Measurements from ENCODE around the gene LRRC23. TPM values are rescaled to one million over a fixed set of nuclear protein-coding genes. Genes with fewer than 3 reads are reported as not detected.
"Not testable (repeated sequence)": the region's sequence is repeated elsewhere in the genome, so short reads cannot be mapped to it uniquely, and the experiment has no call there.

Gene LRRC23
- total RNA-seq: 12.5 TPM

- H3K36me3 ChIP-seq (ENCODE audit: control insufficient read depth in 3 of 3, insufficient read depth in 3 of 3, low read length in 3 of 3): peaks cover 0 to 16% (median 8%) of the 10 kb centered on the region in 3 donors
- peak within 1 kb of the TSS; percentile 88 to 91 (median 90) for H3K9ac ChIP-seq (ENCODE audit: low read depth in 1 of 3, low read length in 3 of 3)
- H3K27me3 ChIP-seq (ENCODE audit: control insufficient read depth in 3 of 3, insufficient read depth in 3 of 3, low read length in 3 of 3): no peaks in the 10 kb centered on the region
- no peaks in the 10 kb centered on the region for H3K9me3 ChIP-seq (ENCODE audit: control insufficient read depth in 3 of 3, low read length in 3 of 3)
- H3K27ac ChIP-seq (ENCODE audit: low read depth, low read length): peak within 1 kb of the TSS; percentile 87
- peak within 1 kb of the TSS; percentile 95 to 98 (median 98) for H3K4me3 ChIP-seq (ENCODE audit: low read length in 3 of 3)
- H3K4me1 ChIP-seq (ENCODE audit: control insufficient read depth in 3 of 3, insufficient read depth in 3 of 3, low read length in 3 of 3): peaks cover 11 to 18% (median 12%) of the 10 kb centered on the region in 3 donors
Measured at GRCh38 chr12:6904280-6905276, at the start of gene LRRC23. TSS of gene LRRC23 (plus strand) at chr12:6904822. CDS start at chr12:6905634, 812 bp downstream.

GRCh38 chr12:6855322-6855721, 49.3 kb upstream of the LRRC23 start:
- Histone ChIP-seq H3K4me1 (ENCODE audit: control insufficient read depth in 3 of 3, insufficient read depth in 3 of 3, low read length in 3 of 3) (peaks cover 24 to 25% (median 25%) of the 10 kb centered on the region in 3 donors), H3K36me3 (ENCODE audit: control insufficient read depth in 3 of 3, insufficient read depth in 3 of 3, low read length in 3 of 3) (peaks cover 43 to 50% (median 43%) of the 10 kb centered on the region in 3 donors), H3K9ac (ENCODE audit: low read depth in 1 of 3, low read length in 3 of 3) (no peak overlapping the region), H3K4me3 (ENCODE audit: low read length in 3 of 3) (no peak overlapping the region), H3K27me3 (ENCODE audit: control insufficient read depth in 3 of 3, insufficient read depth in 3 of 3, low read length in 3 of 3) (no peaks in the 10 kb centered on the region), H3K9me3 (ENCODE audit: control insufficient read depth in 3 of 3, low read length in 3 of 3) (no peaks in the 10 kb centered on the region), H3K27ac (ENCODE audit: low read depth, low read length) (no peak overlapping the region)

GRCh38 chr12:6858799-6859198, 45.8 kb upstream of the LRRC23 start:
- H3K27ac ChIP-seq (ENCODE audit: low read depth, low read length): no peak overlapping the region
- H3K4me1 ChIP-seq (ENCODE audit: control insufficient read depth in 3 of 3, insufficient read depth in 3 of 3, low read length in 3 of 3): peaks cover 5 to 8% (median 5%) of the 10 kb centered on the region in 3 donors
- H3K27me3 ChIP-seq (ENCODE audit: control insufficient read depth in 3 of 3, insufficient read depth in 3 of 3, low read length in 3 of 3): no peaks in the 10 kb centered on the region
- H3K9me3 ChIP-seq (ENCODE audit: control insufficient read depth in 3 of 3, low read length in 3 of 3): no peaks in the 10 kb centered on the region
- H3K9ac ChIP-seq (ENCODE audit: low read depth in 1 of 3, low read length in 3 of 3): peak overlapping the region in 1 of 3 donors; percentile 8
- H3K36me3 ChIP-seq (ENCODE audit: control insufficient read depth in 3 of 3, insufficient read depth in 3 of 3, low read length in 3 of 3): peaks cover 74 to 79% (median 76%) of the 10 kb centered on the region in 3 donors
- H3K4me3 ChIP-seq (ENCODE audit: low read length in 3 of 3): no peak overlapping the region

GRCh38 chr12:6860116-6860515, 44.5 kb upstream of the LRRC23 start:
- no peak overlapping the region for H3K4me3 ChIP-seq (ENCODE audit: low read length in 3 of 3)
- H3K27me3 ChIP-seq (ENCODE audit: control insufficient read depth in 3 of 3, insufficient read depth in 3 of 3, low read length in 3 of 3): no peaks in the 10 kb centered on the region
- H3K4me1 ChIP-seq (ENCODE audit: control insufficient read depth in 3 of 3, insufficient read depth in 3 of 3, low read length in 3 of 3): peaks cover 0 to 5% (median 2%) of the 10 kb centered on the region in 3 donors
- H3K36me3 ChIP-seq (ENCODE audit: control insufficient read depth in 3 of 3, insufficient read depth in 3 of 3, low read length in 3 of 3): peaks cover 83 to 84% (median 84%) of the 10 kb centered on the region in 3 donors
- no peak overlapping the region for H3K27ac ChIP-seq (ENCODE audit: low read depth, low read length)
- no peak overlapping the region for H3K9ac ChIP-seq (ENCODE audit: low read depth in 1 of 3, low read length in 3 of 3)
- no peaks in the 10 kb centered on the region for H3K9me3 ChIP-seq (ENCODE audit: control insufficient read depth in 3 of 3, low read length in 3 of 3)

GRCh38 chr12:6860942-6861341, 43.7 kb upstream of the LRRC23 start:
- H3K9ac ChIP-seq (ENCODE audit: low read depth in 1 of 3, low read length in 3 of 3): no peak overlapping the region
- peaks cover 80 to 88% (median 86%) of the 10 kb centered on the region in 3 donors for H3K36me3 ChIP-seq (ENCODE audit: control insufficient read depth in 3 of 3, insufficient read depth in 3 of 3, low read length in 3 of 3)
- H3K27ac ChIP-seq (ENCODE audit: low read depth, low read length): no peak overlapping the region
- H3K9me3 ChIP-seq (ENCODE audit: control insufficient read depth in 3 of 3, low read length in 3 of 3): no peaks in the 10 kb centered on the region
- H3K4me3 ChIP-seq (ENCODE audit: low read length in 3 of 3): no peak overlapping the region
- peaks cover under 1 to 5% (median 2%) of the 10 kb centered on the region in 3 donors for H3K4me1 ChIP-seq (ENCODE audit: control insufficient read depth in 3 of 3, insufficient read depth in 3 of 3, low read length in 3 of 3)
- no peaks in the 10 kb centered on the region for H3K27me3 ChIP-seq (ENCODE audit: control insufficient read depth in 3 of 3, insufficient read depth in 3 of 3, low read length in 3 of 3)

- Histone ChIP-seq H3K4me1 (ENCODE audit: control insufficient read depth in 3 of 3, insufficient read depth in 3 of 3, low read length in 3 of 3) (peaks cover 4 to 5% (median 5%) of the 10 kb centered on the region in 3 donors), H3K9ac (ENCODE audit: low read depth in 1 of 3, low read length in 3 of 3) (no peak overlapping the region), H3K27me3 (ENCODE audit: control insufficient read depth in 3 of 3, insufficient read depth in 3 of 3, low read length in 3 of 3) (no peaks in the 10 kb centered on the region), H3K36me3 (ENCODE audit: control insufficient read depth in 3 of 3, insufficient read depth in 3 of 3, low read length in 3 of 3) (peaks cover 75 to 86% (median 83%) of the 10 kb centered on the region in 3 donors), H3K4me3 (ENCODE audit: low read length in 3 of 3) (no peak overlapping the region), H3K9me3 (ENCODE audit: control insufficient read depth in 3 of 3, low read length in 3 of 3) (no peaks in the 10 kb centered on the region), H3K27ac (ENCODE audit: low read depth, low read length) (no peak overlapping the region)
Measured at GRCh38 chr12:6861391-6861790, 43.2 kb upstream of the LRRC23 start.

- no peak overlapping the region for H3K9ac ChIP-seq (ENCODE audit: low read depth in 1 of 3, low read length in 3 of 3)
- H3K4me3 ChIP-seq (ENCODE audit: low read length in 3 of 3): no peak overlapping the region
- H3K4me1 ChIP-seq (ENCODE audit: control insufficient read depth in 3 of 3, insufficient read depth in 3 of 3, low read length in 3 of 3): peaks cover 10 to 14% (median 11%) of the 10 kb centered on the region in 3 donors
- H3K27me3 ChIP-seq (ENCODE audit: control insufficient read depth in 3 of 3, insufficient read depth in 3 of 3, low read length in 3 of 3): no peaks in the 10 kb centered on the region
- no peak overlapping the region for H3K27ac ChIP-seq (ENCODE audit: low read depth, low read length)
- no peaks in the 10 kb centered on the region for H3K9me3 ChIP-seq (ENCODE audit: control insufficient read depth in 3 of 3, low read length in 3 of 3)
- peaks cover 59 to 72% (median 70%) of the 10 kb centered on the region in 3 donors for H3K36me3 ChIP-seq (ENCODE audit: control insufficient read depth in 3 of 3, insufficient read depth in 3 of 3, low read length in 3 of 3)
Measured at GRCh38 chr12:6863033-6863432, 41.6 kb upstream of the LRRC23 start.

- H3K9me3 ChIP-seq (ENCODE audit: control insufficient read depth in 3 of 3, low read length in 3 of 3): no peaks in the 10 kb centered on the region
- H3K4me1 ChIP-seq (ENCODE audit: control insufficient read depth in 3 of 3, insufficient read depth in 3 of 3, low read length in 3 of 3): peaks cover 17 to 21% (median 18%) of the 10 kb centered on the region in 3 donors
- no peak overlapping the region for H3K9ac ChIP-seq (ENCODE audit: low read depth in 1 of 3, low read length in 3 of 3)
- H3K4me3 ChIP-seq (ENCODE audit: low read length in 3 of 3): no peak overlapping the region
- no peaks in the 10 kb centered on the region for H3K27me3 ChIP-seq (ENCODE audit: control insufficient read depth in 3 of 3, insufficient read depth in 3 of 3, low read length in 3 of 3)
- H3K36me3 ChIP-seq (ENCODE audit: control insufficient read depth in 3 of 3, insufficient read depth in 3 of 3, low read length in 3 of 3): peaks cover 52 to 69% (median 63%) of the 10 kb centered on the region in 3 donors
- H3K27ac ChIP-seq (ENCODE audit: low read depth, low read length): no peak overlapping the region
Measured at GRCh38 chr12:6863586-6864321, 40.9 kb upstream of the LRRC23 start.

GRCh38 chr12:6865307-6865706, 39.3 kb upstream of the LRRC23 start:
- Histone ChIP-seq H3K36me3 (ENCODE audit: control insufficient read depth in 3 of 3, insufficient read depth in 3 of 3, low read length in 3 of 3) (peaks cover 53 to 70% (median 59%) of the 10 kb centered on the region in 3 donors), H3K4me1 (ENCODE audit: control insufficient read depth in 3 of 3, insufficient read depth in 3 of 3, low read length in 3 of 3) (peaks cover 29 to 37% (median 32%) of the 10 kb centered on the region in 3 donors)
- H3K27ac ChIP-seq (ENCODE audit: low read depth, low read length); H3K9me3 ChIP-seq (ENCODE audit: control insufficient read depth in 3 of 3, low read length in 3 of 3); H3K9ac ChIP-seq (ENCODE audit: low read depth in 1 of 3, low read length in 3 of 3); H3K27me3 ChIP-seq (ENCODE audit: control insufficient read depth in 3 of 3, insufficient read depth in 3 of 3, low read length in 3 of 3); H3K4me3 ChIP-seq (ENCODE audit: low read length in 3 of 3): not testable (repeated sequence)
